ENCODE data around the gene HINT2. TPM values are rescaled to one million over a fixed set of nuclear protein-coding genes. Genes with fewer than 3 reads are reported as not detected.
A peak's percentile ranks its signal among the peaks of the same experiment; 100 is the strongest.

Gene HINT2
- total and polyA plus RNA-seq, 2 donors (not counting 1 experiment from before 2014, with no cell fraction given) = 31.9 to 33.6 TPM

DNA sequence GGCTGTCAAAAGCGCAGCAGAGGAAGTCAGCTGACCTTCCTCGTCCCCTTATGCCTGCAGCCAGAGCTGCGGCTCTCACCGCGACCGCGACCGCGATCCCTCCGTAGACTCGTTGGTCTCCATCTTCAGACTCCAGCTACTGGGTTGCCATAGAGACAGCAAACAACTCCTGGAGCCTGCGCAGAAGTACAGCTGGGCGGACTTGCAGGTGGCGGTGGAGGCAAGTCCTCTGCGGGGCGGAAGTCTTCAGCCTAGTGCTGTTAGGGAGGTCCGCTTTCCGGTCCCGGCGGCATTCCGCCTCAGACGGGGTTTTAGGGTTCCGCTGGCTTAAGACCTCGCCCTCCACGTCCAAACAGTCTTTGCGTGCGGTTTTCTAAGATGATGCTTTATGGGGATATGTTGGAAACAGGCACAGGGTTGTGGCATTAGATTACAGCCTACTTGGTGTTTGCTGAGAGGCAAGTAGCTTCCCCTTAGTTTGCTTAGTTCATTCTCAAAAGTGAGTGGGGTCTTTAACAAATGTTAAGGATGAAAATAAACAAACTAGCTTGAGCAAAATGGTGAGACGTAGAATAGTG lies 2.7 kb downstream of the HINT2 start, which contains the start of gene SPAG8:
Gene SPAG8 (minus strand): TSS at position 238 of the 578 bp plus-strand sequence. CDS start 115 bp downstream, at position 123.
- intact Hi-C loops (cut with micrococcal nuclease) = loop anchor here (1.0 to 5.0 kb wide), 2 partner anchors 64 to 1145 kb away; a partner anchor contains a TSS
- peak within 1 kb of the TSS; percentile 96 for H3K27ac Mint-ChIP-seq
- WGBS (ENCODE audit: insufficient coverage) = 0% methylated on average over 27 of the region's 28 CpGs
- TF ChIP-seq, protein P1, sequence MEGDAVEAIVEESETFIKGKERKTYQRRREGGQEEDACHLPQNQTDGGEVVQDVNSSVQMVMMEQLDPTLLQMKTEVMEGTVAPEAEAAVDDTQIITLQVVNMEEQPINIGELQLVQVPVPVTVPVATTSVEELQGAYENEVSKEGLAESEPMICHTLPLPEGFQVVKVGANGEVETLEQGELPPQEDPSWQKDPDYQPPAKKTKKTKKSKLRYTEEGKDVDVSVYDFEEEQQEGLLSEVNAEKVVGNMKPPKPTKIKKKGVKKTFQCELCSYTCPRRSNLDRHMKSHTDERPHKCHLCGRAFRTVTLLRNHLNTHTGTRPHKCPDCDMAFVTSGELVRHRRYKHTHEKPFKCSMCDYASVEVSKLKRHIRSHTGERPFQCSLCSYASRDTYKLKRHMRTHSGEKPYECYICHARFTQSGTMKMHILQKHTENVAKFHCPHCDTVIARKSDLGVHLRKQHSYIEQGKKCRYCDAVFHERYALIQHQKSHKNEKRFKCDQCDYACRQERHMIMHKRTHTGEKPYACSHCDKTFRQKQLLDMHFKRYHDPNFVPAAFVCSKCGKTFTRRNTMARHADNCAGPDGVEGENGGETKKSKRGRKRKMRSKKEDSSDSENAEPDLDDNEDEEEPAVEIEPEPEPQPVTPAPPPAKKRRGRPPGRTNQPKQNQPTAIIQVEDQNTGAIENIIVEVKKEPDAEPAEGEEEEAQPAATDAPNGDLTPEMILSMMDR (IDR thresholded peaks at IDR 0.05) = no peak
- TF ChIP-seq EZH2 (IDR thresholded peaks at IDR 0.05; ENCODE audit: borderline replicate concordance, insufficient read depth, low read depth, low read length, poor library complexity, severe bottlenecking) = no peak
- Histone ChIP-seq H3K4me1 (ENCODE audit: control insufficient read depth in 2 of 2, insufficient read depth in 2 of 2, low read length in 2 of 2) (peaks cover 26 to 33% of the 10 kb centered on the region in 2 donors), H3K4me3 (ENCODE audit: control extremely low read depth in 1 of 5, extremely low read depth in 1 of 5, insufficient read depth in 1 of 5, low read depth in 2 of 5, low read length in 4 of 5) (peak within 1 kb of the TSS; percentile 54 to 76 (median 61)), H3K79me2 (ENCODE audit: control insufficient read depth, insufficient read depth, low read length) (no peaks in the 10 kb centered on the region), H3K4me2 (replicated peaks; ENCODE audit: low read depth, low read length, poor library complexity, severe bottlenecking) (peak within 1 kb of the TSS; percentile 77), H3K27ac (ENCODE audit: low read length in 2 of 2) (peak within 1 kb of the TSS; percentile 50 to 70), H3K9ac (ENCODE audit: low read length) (peak within 1 kb of the TSS; percentile 60), H3K9me3 (ENCODE audit: control extremely low read depth in 1 of 3, control insufficient read depth in 2 of 3, insufficient read depth in 1 of 3, low read length in 2 of 3) (no peaks in the 10 kb centered on the region), H4K20me1 (ENCODE audit: control insufficient read depth, insufficient read depth, low read length, poor library complexity, severe bottlenecking) (no peaks in the 10 kb centered on the region), H2AFZ (ENCODE audit: insufficient read depth, low read depth, low read length, poor library complexity, severe bottlenecking) (peak within 1 kb of the TSS; percentile 81), H3K36me3 (replicated peaks in 1 of 2; ENCODE audit: control extremely low read depth in 1 of 2, control insufficient read depth in 1 of 2, extremely low read depth in 1 of 2, insufficient read depth in 2 of 2, low read length in 1 of 2) (peaks cover 0 to 8% of the 10 kb centered on the region in 2 experiments), H3K27me3 (replicated peaks in 1 of 4; ENCODE audit: control extremely low read depth in 1 of 4, control insufficient read depth in 3 of 4, insufficient read depth in 4 of 4, low read length in 3 of 4) (no peaks in the 10 kb centered on the region)
- H3K9me3 Mint-ChIP-seq (ENCODE audit: insufficient read depth) = no peaks in the 10 kb centered on the region
- no peaks in the 10 kb centered on the region for H3K27me3 Mint-ChIP-seq
- DNase-seq (peak; percentile 97), ATAC-seq (ENCODE audit: low read depth) (peak; percentile 41)
- ChIA-PET POLR2A (interaction anchor here (1.3 to 1.6 kb wide), 2 partner anchors 17 to 64 kb away, joined by 3 to 4 read pairs; partner anchors contain the start of genes FAM221B and TMEM8B), CTCF (interaction anchor here (0.5 to 4.6 kb wide), 16 partner anchors 8 to 208 kb away, joined by 3 to 58 read pairs (median 4); partner anchors contain the start of genes CREB3, FAM221B, NPR2 and TLN1)
- peaks cover 30% of the 10 kb centered on the region for H3K4me1 Mint-ChIP-seq
- peak within 1 kb of the TSS; percentile 97 for H3K4me3 Mint-ChIP-seq

All from B cell (primary cell).